ENCODE data around the gene CETN1.

Gene CETN1

DNA sequence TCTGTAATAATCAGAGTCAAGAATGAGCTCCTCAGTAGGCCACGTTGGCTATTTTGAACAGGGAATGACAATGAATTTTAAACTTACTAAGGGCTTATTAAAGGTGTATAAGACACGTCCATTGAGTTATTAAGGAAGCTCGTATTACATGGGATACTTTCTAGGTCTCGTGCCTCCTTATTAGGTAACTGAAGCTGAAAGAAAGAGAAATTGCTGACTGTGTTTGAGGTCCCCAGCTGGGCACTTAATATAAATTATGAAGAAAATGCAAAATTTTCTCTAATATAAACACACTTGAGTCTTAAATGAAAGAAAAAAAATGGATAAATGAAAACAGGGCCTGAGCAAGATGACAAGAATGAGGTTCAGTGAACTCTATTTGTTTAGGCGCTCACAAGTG lies 38.4 kb downstream of the CETN1 start:
- TF ChIP-seq TAF1 (IDR thresholded peaks at IDR 0.05; ENCODE audit: low read depth): no peak
- no peak for TF ChIP-seq NFIC (IDR thresholded peaks at IDR 0.05)
- no peak for TF ChIP-seq REST (IDR thresholded peaks at IDR 0.05; ENCODE audit: low read depth)
- no peak for TF ChIP-seq MAX (IDR thresholded peaks at IDR 0.05)
- no peak for TF ChIP-seq RAD21 (IDR thresholded peaks at IDR 0.05; ENCODE audit: low read depth)
- TF ChIP-seq TEAD4 (IDR thresholded peaks at IDR 0.05): no peak
- no peak for TF ChIP-seq TCF12 (IDR thresholded peaks at IDR 0.05; ENCODE audit: low read depth)
- no peak for TF ChIP-seq EP300 (IDR thresholded peaks at IDR 0.05; ENCODE audit: borderline replicate concordance)
- no peak for TF ChIP-seq CREB1 (IDR thresholded peaks at IDR 0.05; ENCODE audit: low read depth)
- no peak for TF ChIP-seq ZBTB7A (IDR thresholded peaks at IDR 0.05; ENCODE audit: low read depth)
- no peak for TF ChIP-seq YY1 (IDR thresholded peaks at IDR 0.05; ENCODE audit: low read depth)
- TF ChIP-seq EGR1 (IDR thresholded peaks at IDR 0.05): no peak
- TF ChIP-seq, protein P1, sequence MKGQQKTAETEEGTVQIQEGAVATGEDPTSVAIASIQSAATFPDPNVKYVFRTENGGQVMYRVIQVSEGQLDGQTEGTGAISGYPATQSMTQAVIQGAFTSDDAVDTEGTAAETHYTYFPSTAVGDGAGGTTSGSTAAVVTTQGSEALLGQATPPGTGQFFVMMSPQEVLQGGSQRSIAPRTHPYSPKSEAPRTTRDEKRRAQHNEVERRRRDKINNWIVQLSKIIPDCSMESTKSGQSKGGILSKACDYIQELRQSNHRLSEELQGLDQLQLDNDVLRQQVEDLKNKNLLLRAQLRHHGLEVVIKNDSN (IDR thresholded peaks at IDR 0.05): no peak
- no peak for TF ChIP-seq FOXM1 (IDR thresholded peaks at IDR 0.05; ENCODE audit: borderline replicate concordance, low read depth)

GRCh38 chr18:621291-622043 lies 41.3 kb downstream of the CETN1 start:
- TF ChIP-seq CREB1 (IDR thresholded peaks at IDR 0.05; ENCODE audit: low read depth): no peak
- TF ChIP-seq YY1 (IDR thresholded peaks at IDR 0.05; ENCODE audit: low read depth): no peak
- no peak for TF ChIP-seq TEAD4 (IDR thresholded peaks at IDR 0.05)
- no peak for TF ChIP-seq ZBTB7A (IDR thresholded peaks at IDR 0.05; ENCODE audit: low read depth)
- TF ChIP-seq TCF12 (IDR thresholded peaks at IDR 0.05; ENCODE audit: low read depth): no peak
- no peak for TF ChIP-seq EP300 (IDR thresholded peaks at IDR 0.05; ENCODE audit: borderline replicate concordance)
- no peak for TF ChIP-seq CEBPB (IDR thresholded peaks at IDR 0.05)
- no peak for TF ChIP-seq MAX (IDR thresholded peaks at IDR 0.05)
- TF ChIP-seq EGR1 (IDR thresholded peaks at IDR 0.05): no peak
- no peak for TF ChIP-seq NFIC (IDR thresholded peaks at IDR 0.05)

DNA sequence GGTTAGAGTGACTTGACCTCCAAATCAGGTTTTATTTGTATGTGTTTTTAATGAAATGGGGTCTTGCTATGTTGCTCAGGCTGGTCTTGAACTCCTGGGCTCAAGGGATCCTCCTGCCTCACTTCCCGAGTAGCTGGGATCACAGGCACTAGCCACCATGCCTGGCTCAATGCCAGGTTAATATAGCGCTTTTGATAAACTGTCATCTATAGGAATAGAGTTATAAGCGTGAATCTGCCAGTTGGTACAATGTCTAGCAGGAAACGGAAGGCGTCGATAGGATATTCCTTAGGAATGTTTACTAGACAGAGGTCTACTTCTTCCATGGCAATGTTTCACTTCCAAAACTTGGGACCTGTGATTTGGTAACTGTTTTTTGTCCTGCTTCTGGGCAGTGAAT lies 42.1 kb downstream of the CETN1 start:
- TF ChIP-seq MAX (IDR thresholded peaks at IDR 0.05): no peak
- no peak for TF ChIP-seq TEAD4 (IDR thresholded peaks at IDR 0.05)
- no peak for TF ChIP-seq EGR1 (IDR thresholded peaks at IDR 0.05)
- no peak for TF ChIP-seq TCF12 (IDR thresholded peaks at IDR 0.05; ENCODE audit: low read depth)
- TF ChIP-seq, protein P1 (IDR thresholded peaks at IDR 0.05): no peak
- no peak for TF ChIP-seq TAF1 (IDR thresholded peaks at IDR 0.05; ENCODE audit: low read depth)
- no peak for TF ChIP-seq NFIC (IDR thresholded peaks at IDR 0.05)
- TF ChIP-seq FOXM1 (IDR thresholded peaks at IDR 0.05; ENCODE audit: borderline replicate concordance, low read depth): no peak
- TF ChIP-seq RAD21 (IDR thresholded peaks at IDR 0.05; ENCODE audit: low read depth): no peak

DNA sequence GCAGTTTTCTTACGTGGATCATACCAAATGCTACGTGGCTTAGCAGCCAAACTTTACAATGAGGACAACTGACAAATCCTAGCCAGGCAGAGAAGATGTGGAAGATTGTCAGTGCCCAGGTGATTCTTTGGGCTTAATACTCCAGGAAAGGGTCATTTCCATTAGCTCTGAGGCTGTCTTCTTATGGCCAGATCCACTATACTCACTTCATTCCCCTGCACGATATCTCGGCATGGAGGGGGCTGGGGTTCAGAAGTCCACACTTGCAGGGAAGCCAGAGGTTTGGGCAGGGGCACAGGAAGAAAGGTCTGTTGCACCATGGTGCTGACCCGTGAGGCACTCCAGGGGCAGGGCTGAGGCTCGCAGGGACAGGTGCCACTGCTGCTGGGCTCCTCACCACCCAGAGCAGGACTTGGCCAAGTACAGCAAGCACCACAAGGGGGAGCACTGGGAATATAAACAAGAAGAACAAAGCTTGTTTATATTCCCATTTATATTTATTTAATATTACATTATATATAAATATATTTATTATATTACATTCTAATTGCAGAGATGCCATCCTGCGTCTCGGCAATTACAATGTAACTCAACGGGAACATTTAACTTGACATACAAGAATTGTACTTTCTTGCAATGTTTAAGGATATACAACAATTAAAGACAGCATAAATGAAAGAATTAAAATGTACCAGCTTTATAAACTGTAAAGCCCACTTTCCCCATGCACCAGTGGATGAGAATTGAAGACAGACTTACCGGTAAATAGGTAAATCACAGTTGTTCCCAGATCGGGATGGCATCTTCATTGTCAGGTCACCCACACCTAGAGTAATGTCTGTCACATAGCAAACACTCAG lies 43.8 kb downstream of the CETN1 start:
- TF ChIP-seq REST (IDR thresholded peaks at IDR 0.05; ENCODE audit: low read depth): no peak
- peak; percentile 63 for TF ChIP-seq RAD21 (IDR thresholded peaks at IDR 0.05; ENCODE audit: low read depth)

DNA sequence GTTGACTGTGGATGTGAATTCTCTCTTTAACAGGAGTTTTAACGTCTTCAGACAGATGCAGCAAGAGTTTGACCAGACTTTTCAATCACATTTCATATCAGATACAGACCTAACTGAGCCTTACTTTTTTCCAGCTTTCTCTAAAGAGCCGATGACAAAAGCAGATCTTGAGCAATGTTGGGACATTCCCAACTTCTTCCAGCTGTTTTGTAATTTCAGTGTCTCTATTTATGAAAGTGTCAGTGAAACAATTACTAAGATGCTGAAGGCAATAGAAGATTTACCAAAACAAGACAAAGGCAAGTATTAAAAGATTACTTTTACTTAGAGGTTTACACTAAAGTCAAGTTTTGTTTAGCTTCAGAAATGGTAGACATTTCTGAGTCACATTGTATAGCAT lies 47.1 kb downstream of the CETN1 start:
- TF ChIP-seq, protein P1 (IDR thresholded peaks at IDR 0.05): no peak
- TF ChIP-seq CEBPB (IDR thresholded peaks at IDR 0.05) (no peak), TAF1 (IDR thresholded peaks at IDR 0.05; ENCODE audit: low read depth) (no peak), CREB1 (IDR thresholded peaks at IDR 0.05; ENCODE audit: low read depth) (no peak), REST (IDR thresholded peaks at IDR 0.05; ENCODE audit: low read depth) (no peak), EP300 (IDR thresholded peaks at IDR 0.05; ENCODE audit: borderline replicate concordance) (no peak), ZBTB7A (IDR thresholded peaks at IDR 0.05; ENCODE audit: low read depth) (no peak), YY1 (IDR thresholded peaks at IDR 0.05; ENCODE audit: low read depth) (no peak), RAD21 (IDR thresholded peaks at IDR 0.05; ENCODE audit: low read depth) (no peak), MAX (IDR thresholded peaks at IDR 0.05) (no peak), TEAD4 (IDR thresholded peaks at IDR 0.05) (no peak), FOXM1 (IDR thresholded peaks at IDR 0.05; ENCODE audit: borderline replicate concordance, low read depth) (no peak), NFIC (IDR thresholded peaks at IDR 0.05) (no peak), TCF12 (IDR thresholded peaks at IDR 0.05; ENCODE audit: low read depth) (no peak), EGR1 (IDR thresholded peaks at IDR 0.05) (no peak)

All from Ishikawa (cell line).